Measurements from ENCODE around the gene C19orf47. TPM values are rescaled to one million over a fixed set of nuclear protein-coding genes. Genes with fewer than 3 reads are reported as not detected.

Gene C19orf47
- total RNA-seq, 2 donors from 2014 or later, result 20.2 to 34.2 TPM

DNA sequence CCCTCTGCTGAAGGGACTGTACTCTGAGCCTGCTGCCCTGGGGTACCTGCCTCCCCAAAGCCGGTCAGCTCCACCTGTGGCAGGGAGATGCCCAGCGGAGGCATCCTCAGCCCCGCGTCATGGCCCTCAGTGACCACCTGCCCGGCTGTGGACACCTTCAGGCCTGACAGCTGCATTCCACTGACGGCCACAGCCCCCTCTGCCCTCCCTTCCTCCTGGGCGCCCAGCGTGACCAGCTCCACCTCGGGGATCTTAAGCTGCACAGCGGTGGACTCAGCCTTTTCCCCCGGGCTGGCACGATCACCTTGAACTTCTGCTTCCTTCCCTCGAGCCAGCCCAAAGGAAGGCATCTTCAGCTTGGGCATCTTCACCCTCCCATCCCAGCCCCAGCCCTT is 46.6 kb upstream of the C19orf47 start:
- H3K36me3 ChIP-seq, result no peaks in the 10 kb centered on the region
- DNase-seq (ENCODE audit: low spot score), result no peak
- H3K4me1 ChIP-seq (ENCODE audit: control insufficient read depth in 1 of 2, low read depth in 2 of 2), result no peaks in the 10 kb centered on the region
- no peaks in the 10 kb centered on the region for H3K27me3 ChIP-seq (replicated peaks; ENCODE audit: insufficient read depth)
- TF ChIP-seq, protein P1, sequence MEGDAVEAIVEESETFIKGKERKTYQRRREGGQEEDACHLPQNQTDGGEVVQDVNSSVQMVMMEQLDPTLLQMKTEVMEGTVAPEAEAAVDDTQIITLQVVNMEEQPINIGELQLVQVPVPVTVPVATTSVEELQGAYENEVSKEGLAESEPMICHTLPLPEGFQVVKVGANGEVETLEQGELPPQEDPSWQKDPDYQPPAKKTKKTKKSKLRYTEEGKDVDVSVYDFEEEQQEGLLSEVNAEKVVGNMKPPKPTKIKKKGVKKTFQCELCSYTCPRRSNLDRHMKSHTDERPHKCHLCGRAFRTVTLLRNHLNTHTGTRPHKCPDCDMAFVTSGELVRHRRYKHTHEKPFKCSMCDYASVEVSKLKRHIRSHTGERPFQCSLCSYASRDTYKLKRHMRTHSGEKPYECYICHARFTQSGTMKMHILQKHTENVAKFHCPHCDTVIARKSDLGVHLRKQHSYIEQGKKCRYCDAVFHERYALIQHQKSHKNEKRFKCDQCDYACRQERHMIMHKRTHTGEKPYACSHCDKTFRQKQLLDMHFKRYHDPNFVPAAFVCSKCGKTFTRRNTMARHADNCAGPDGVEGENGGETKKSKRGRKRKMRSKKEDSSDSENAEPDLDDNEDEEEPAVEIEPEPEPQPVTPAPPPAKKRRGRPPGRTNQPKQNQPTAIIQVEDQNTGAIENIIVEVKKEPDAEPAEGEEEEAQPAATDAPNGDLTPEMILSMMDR (IDR thresholded peaks at IDR 0.05), result no peak
- ATAC-seq (ENCODE audit: insufficient number of reproducible peaks, low FRiP score, low read depth), result no peak
- H3K9me3 ChIP-seq, result no peaks in the 10 kb centered on the region
- no peak overlapping the region for H3K4me3 ChIP-seq
- no peak overlapping the region for H3K27ac ChIP-seq

DNA sequence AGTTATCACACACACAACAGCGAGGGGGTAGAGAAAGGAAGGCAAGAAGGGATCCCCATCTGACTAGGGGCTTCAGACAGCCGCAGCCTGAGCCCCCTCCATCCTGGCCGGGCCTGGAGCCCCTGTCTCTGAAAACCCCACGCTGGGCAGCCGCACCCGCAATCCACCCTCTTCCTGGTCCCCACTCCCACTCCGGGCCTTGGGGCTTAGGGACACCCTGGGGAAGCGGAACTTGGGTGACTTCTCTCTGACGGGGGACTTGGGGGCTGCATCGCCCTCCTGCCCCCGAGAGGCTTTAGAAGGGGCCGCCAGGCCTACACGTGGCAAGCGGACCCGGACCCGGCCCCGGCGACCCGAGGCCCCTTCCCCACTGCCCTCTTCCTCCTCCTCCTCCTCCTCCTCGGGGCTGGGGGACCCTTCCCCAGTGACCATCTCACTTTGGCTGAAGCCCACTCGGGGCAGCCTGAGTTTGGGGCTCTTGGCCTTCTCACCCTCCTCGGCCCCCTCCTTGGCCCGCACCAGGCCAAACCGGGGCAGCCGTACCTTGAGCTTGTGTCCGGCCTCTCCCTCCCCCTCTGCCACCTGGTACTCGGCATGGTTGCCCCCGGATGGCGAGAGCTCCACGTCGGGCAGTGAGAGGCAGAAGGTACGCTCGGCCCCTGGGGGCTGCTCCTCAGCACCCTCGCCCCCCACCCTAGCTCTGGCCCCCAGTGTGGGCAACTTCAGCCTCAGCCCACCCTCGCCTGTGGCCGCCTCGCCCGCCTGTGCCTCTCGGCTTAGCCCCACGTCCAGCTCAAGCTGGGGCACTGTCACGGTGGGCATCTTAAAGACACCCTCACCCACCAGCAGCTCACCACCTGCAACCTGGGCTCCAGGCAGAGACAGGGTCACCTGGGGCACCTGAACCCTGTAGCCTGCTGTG is 46.0 kb upstream of the C19orf47 start:
- H3K9me3 ChIP-seq, result no peaks in the 10 kb centered on the region
- no peaks in the 10 kb centered on the region for H3K27me3 ChIP-seq (replicated peaks; ENCODE audit: insufficient read depth)
- ATAC-seq (ENCODE audit: insufficient number of reproducible peaks, low FRiP score, low read depth), result no peak
- no peak overlapping the region for H3K27ac ChIP-seq
- no peak for DNase-seq (ENCODE audit: low spot score)
- TF ChIP-seq, protein P1 (IDR thresholded peaks at IDR 0.05), result no peak
- H3K36me3 ChIP-seq, result no peaks in the 10 kb centered on the region
- no peaks in the 10 kb centered on the region for H3K4me1 ChIP-seq (ENCODE audit: control insufficient read depth in 1 of 2, low read depth in 2 of 2)
- no peak overlapping the region for H3K4me3 ChIP-seq

DNA sequence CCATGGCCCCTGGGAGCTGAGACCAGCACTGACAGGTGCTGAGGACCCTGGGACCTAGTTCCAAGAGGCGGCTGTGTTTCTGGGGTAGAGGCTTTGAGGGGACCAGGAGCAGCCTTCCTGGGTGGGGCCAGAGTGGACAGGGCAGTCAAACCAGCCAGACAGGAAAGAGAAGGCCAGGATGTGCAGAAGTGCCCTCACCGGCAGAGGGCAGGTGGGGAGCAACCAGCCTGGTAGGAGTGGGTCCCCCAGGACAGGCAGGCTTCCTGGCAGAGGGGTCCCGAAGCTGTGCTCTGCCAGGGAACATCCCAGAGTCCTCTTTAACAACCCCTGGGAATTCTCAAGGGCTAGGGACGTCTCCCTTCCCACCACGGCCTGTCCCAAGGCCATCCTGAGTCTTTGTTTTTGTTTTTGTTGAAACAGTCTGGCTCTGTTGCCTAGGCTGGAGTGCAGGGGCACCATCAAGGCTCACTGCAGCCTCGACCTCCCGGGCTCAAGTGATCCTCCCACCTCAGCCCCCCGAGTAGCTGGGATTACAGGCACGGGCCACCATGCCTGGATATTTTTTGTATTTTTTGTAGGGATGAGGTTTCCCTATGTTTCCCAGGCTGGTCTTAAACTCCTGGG is 44.8 kb upstream of the C19orf47 start:
- Histone ChIP-seq H3K4me1 (ENCODE audit: control insufficient read depth in 1 of 2, low read depth in 2 of 2) (no peaks in the 10 kb centered on the region), H3K27ac (no peak overlapping the region), H3K27me3 (replicated peaks; ENCODE audit: insufficient read depth) (no peaks in the 10 kb centered on the region), H3K36me3 (no peaks in the 10 kb centered on the region), H3K9me3 (no peaks in the 10 kb centered on the region), H3K4me3 (no peak overlapping the region)
- ATAC-seq (ENCODE audit: insufficient number of reproducible peaks, low FRiP score, low read depth) (no peak), DNase-seq (ENCODE audit: low spot score) (no peak)
- TF ChIP-seq, protein P1 (IDR thresholded peaks at IDR 0.05), result no peak

DNA sequence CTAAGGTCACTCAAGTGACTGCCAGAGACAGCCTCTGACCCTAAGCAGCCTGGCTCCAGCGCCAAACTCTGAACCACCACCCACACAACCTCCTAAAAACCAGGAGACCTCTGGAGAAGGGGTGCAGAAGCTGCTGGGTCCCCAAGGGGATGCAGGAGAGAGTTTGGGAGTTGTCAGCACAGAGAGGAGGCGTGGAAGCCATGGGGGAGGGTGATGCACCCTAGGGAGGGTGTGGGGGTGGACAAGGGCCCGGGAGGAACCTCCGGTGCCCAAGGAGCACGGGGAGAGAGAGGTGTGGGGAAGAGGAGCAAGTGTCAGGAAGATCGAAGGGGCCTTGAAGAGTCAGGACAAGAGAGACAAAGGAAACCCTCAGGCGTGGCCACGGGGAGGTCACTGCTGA is 43.9 kb upstream of the C19orf47 start:
- H3K27ac ChIP-seq, result no peak overlapping the region
- no peaks in the 10 kb centered on the region for H3K9me3 ChIP-seq
- no peaks in the 10 kb centered on the region for H3K4me1 ChIP-seq (ENCODE audit: control insufficient read depth in 1 of 2, low read depth in 2 of 2)
- ATAC-seq (ENCODE audit: insufficient number of reproducible peaks, low FRiP score, low read depth), result no peak
- H3K27me3 ChIP-seq (replicated peaks; ENCODE audit: insufficient read depth), result no peaks in the 10 kb centered on the region
- no peaks in the 10 kb centered on the region for H3K36me3 ChIP-seq
- DNase-seq (ENCODE audit: low spot score), result no peak
- TF ChIP-seq, protein P1 (IDR thresholded peaks at IDR 0.05), result no peak
- H3K4me3 ChIP-seq, result no peak overlapping the region

DNA sequence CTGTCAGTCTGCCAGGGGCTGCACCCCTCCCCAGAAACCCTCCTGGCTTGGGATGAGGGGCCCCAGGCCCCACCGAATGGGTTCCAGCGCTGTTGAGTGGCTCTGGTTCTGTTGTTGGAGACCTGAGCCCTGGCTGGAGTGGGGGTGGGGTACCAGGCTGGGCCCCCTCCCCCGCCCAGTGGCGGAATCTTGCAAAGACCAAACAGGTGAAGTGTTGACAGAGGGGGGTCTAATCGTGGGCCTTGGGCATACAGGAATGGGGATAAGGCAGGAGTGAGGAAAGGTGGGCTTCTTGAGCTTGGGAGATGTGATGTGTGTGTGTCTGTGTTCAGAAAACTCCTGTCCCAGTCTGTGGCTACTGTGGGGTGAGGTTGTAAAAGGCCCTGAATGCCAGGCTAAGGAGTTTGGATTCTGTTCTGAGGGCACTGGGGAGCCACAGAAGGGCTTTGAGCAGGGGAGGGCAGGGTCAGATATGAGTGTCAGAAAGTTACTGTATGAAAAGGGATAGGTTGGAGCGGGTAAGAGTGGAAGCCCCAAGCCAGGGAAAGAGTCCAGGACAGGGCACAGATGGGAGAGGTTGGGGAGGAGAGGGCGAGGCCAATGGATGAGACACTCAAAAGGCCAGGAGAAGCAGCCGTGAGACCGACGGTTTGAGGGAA is 42.0 kb upstream of the C19orf47 start, which contains the start of gene HIPK4:
HIPK4 (minus strand) TSS at position 98 of the 659 bp plus-strand sequence. CDS start 279 bp downstream, outside the sequence.
- no peaks in the 10 kb centered on the region for H3K4me1 ChIP-seq (ENCODE audit: control insufficient read depth in 1 of 2, low read depth in 2 of 2)
- ATAC-seq (ENCODE audit: insufficient number of reproducible peaks, low FRiP score, low read depth) (no peak), DNase-seq (ENCODE audit: low spot score) (no peak)
- TF ChIP-seq, protein P1 (IDR thresholded peaks at IDR 0.05), result no peak
- H3K27me3 ChIP-seq (replicated peaks; ENCODE audit: insufficient read depth), result no peaks in the 10 kb centered on the region
- H3K4me3 ChIP-seq, result no peak within 1 kb of the TSS
- H3K36me3 ChIP-seq, result no peaks in the 10 kb centered on the region
- H3K27ac ChIP-seq, result no peak within 1 kb of the TSS
- H3K9me3 ChIP-seq, result no peaks in the 10 kb centered on the region

All from thoracic aorta (tissue), 2 donors.